Gastroesophageal sphincter (tissue), 4 donors: Measurements from ENCODE around the gene SLC22A7. TPM values are rescaled to one million over a fixed set of nuclear protein-coding genes. Genes with fewer than 3 reads are reported as not detected.
A peak's percentile ranks its signal among the peaks of the same experiment; 100 is the strongest.

Experiments
- ATAC-seq: fragments of 150-250 bp; one replicate; pipeline ENCODE4 v1.9.1; 2016; ENCODE audit warnings: mild to moderate bottlenecking, moderate library complexity
- H3K27ac ChIP-seq, 4 donors: fragments of 200-600 bp; sonication (generic) in 3 of 4; 1 replicate in 3 of 4; 2 replicates in 1 of 4; pipeline ENCODE4 v1.5.1; 2016 to 2019
- H3K27me3 ChIP-seq: fragments of 200-600 bp; sonication (generic); one replicate; pipeline ENCODE4 v1.5.1; 2019
- H3K36me3 ChIP-seq, 2 donors: fragments of 200-600 bp; sonication (generic); one replicate each; pipeline ENCODE4 v1.5.1; 2019; ENCODE audit warnings: control low read depth in 1 of 2
- H3K4me1 ChIP-seq, 3 donors: fragments of 200-600 bp; sonication (generic); 1 replicate in 2 of 3; 2 replicates in 1 of 3; pipeline ENCODE4 v1.5.1; 2016 to 2019; ENCODE audit warnings: control low read depth in 2 of 3
- H3K4me3 ChIP-seq, 2 donors: fragments of 200-600 bp; sonication (generic); one replicate each; pipeline ENCODE4 v1.5.1; 2019; ENCODE audit warnings: mild to moderate bottlenecking in 1 of 2, moderate library complexity in 1 of 2
- H3K9me3 ChIP-seq, 3 donors: fragments of 200-600 bp; sonication (generic); one replicate each; pipeline ENCODE4 v1.5.1; 2017 to 2019; ENCODE audit warnings: control low read depth in 2 of 3
- EP300 ChIP-seq: sonication (generic); formaldehyde crosslinking; IDR thresholded peaks from one replicate; pipeline ENCODE4 v1.6.1; 2017; ENCODE audit warnings: antibody characterized with exemption, mild to moderate bottlenecking
- POLR2A ChIP-seq, 2 donors: fragments of 450-650 bp; IDR thresholded peaks; one replicate each; pipeline ENCODE4 v1.6.1; 2017; ENCODE audit warnings: antibody characterized with exemption in 2 of 2, mild to moderate bottlenecking in 2 of 2, moderate library complexity in 1 of 2
- POLR2AphosphoS5 ChIP-seq: sonication (generic); formaldehyde crosslinking; IDR thresholded peaks from one replicate; pipeline ENCODE4 v1.6.1; 2017; ENCODE audit warnings: antibody characterized with exemption
- WGBS, 2 donors: methylation state at CpG; one replicate each; pipeline ENCODE4 v1.1.5; 2018; ENCODE audit warnings: low coverage in 1 of 2; 5-methylcytosine and 5-hydroxymethylcytosine counted together
- total RNA-seq, 4 donors: library from RNA; depleted of rRNA; stranded (reverse); fragments of >200 nt; gene quantifications; one replicate each; pipeline ENCODE4 v1.1.0, GENCODE V29; 2016
- TF ChIP-seq, protein P1 (sequence below), 4 experiments: fragments of 200-600 bp in 2 of 4; fragments of 450-650 bp in 2 of 4; sonication (generic) in 1 of 4; IDR thresholded peaks; one replicate each; pipeline ENCODE4 v1.5.1; 2017 to 2019; ENCODE audit warnings: antibody characterized with exemption in 4 of 4, mild to moderate bottlenecking in 2 of 4, moderate library complexity in 2 of 4

SLC22A7 gene
- total RNA-seq, 4 donors from 2014 or later = not detected

- TF ChIP-seq POLR2A (IDR thresholded peaks at IDR 0.05) = no peak
- no peak for TF ChIP-seq POLR2AphosphoS5
- TF ChIP-seq, protein P1, sequence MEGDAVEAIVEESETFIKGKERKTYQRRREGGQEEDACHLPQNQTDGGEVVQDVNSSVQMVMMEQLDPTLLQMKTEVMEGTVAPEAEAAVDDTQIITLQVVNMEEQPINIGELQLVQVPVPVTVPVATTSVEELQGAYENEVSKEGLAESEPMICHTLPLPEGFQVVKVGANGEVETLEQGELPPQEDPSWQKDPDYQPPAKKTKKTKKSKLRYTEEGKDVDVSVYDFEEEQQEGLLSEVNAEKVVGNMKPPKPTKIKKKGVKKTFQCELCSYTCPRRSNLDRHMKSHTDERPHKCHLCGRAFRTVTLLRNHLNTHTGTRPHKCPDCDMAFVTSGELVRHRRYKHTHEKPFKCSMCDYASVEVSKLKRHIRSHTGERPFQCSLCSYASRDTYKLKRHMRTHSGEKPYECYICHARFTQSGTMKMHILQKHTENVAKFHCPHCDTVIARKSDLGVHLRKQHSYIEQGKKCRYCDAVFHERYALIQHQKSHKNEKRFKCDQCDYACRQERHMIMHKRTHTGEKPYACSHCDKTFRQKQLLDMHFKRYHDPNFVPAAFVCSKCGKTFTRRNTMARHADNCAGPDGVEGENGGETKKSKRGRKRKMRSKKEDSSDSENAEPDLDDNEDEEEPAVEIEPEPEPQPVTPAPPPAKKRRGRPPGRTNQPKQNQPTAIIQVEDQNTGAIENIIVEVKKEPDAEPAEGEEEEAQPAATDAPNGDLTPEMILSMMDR (IDR thresholded peaks at IDR 0.05) = no peak
- TF ChIP-seq EP300 = no peak
- peak overlapping the region in 2 of 4 donors; percentile 79 to 80 for H3K27ac ChIP-seq
- no peak for ATAC-seq
- H3K36me3 ChIP-seq = no peaks in the 10 kb centered on the region
- peaks cover 26% of the 10 kb centered on the region for H3K27me3 ChIP-seq
- H3K4me3 ChIP-seq = no peak overlapping the region
- no peaks in the 10 kb centered on the region for H3K9me3 ChIP-seq
- H3K4me1 ChIP-seq = peaks cover 0 to 53% (median 27%) of the 10 kb centered on the region in 3 donors
- WGBS, 2 donors = 85 to 90% methylated on average over 2 to 5 of the region's 8 CpGs
Measured at GRCh38 chr6:43271103-43271815, 26.8 kb upstream of the SLC22A7 start.

- Histone ChIP-seq H3K4me1 (peaks cover 0 to 56% (median 27%) of the 10 kb centered on the region in 3 donors), H3K27ac (no peak overlapping the region), H3K27me3 (peaks cover 28% of the 10 kb centered on the region), H3K9me3 (no peaks in the 10 kb centered on the region), H3K4me3 (no peak overlapping the region), H3K36me3 (no peaks in the 10 kb centered on the region)
- no peak for ATAC-seq
- TF ChIP-seq, protein P1 (IDR thresholded peaks at IDR 0.05) = no peak
- TF ChIP-seq EP300 = no peak
- no peak for TF ChIP-seq POLR2AphosphoS5
- no peak for TF ChIP-seq POLR2A (IDR thresholded peaks at IDR 0.05)
Measured at GRCh38 chr6:43271944-43272343, 26.1 kb upstream of the SLC22A7 start.

GRCh38 chr6:43273707-43274106 lies 24.4 kb upstream of the SLC22A7 start:
- no peak overlapping the region for H3K27ac ChIP-seq
- no peaks in the 10 kb centered on the region for H3K36me3 ChIP-seq
- H3K9me3 ChIP-seq = no peaks in the 10 kb centered on the region
- no peak for ATAC-seq
- TF ChIP-seq EP300 (no peak), POLR2A (IDR thresholded peaks at IDR 0.05) (no peak), POLR2AphosphoS5 (no peak)
- TF ChIP-seq, protein P1 (IDR thresholded peaks at IDR 0.05) = no peak
- H3K4me1 ChIP-seq = peaks cover 0 to 54% (median 27%) of the 10 kb centered on the region in 3 donors
- H3K4me3 ChIP-seq = no peak overlapping the region
- 72 to 93% methylated on average over 2 of the region's 2 CpGs for WGBS, 2 donors
- peaks cover 28% of the 10 kb centered on the region for H3K27me3 ChIP-seq

- peak overlapping the region in 1 of 2 donors; percentile 58 for H3K4me3 ChIP-seq
- H3K9me3 ChIP-seq = no peaks in the 10 kb centered on the region
Measured at GRCh38 chr6:43274127-43274915, 23.7 kb upstream of the SLC22A7 start.

More at GRCh38 chr6:43274127-43274915, 23.7 kb upstream of the SLC22A7 start:
- H3K27me3 ChIP-seq = peaks cover 28% of the 10 kb centered on the region
- no peaks in the 10 kb centered on the region for H3K36me3 ChIP-seq
- H3K27ac ChIP-seq = peak overlapping the region in 1 of 4 donors; percentile 51
- no peak for ATAC-seq
- peaks cover 0 to 50% (median 21%) of the 10 kb centered on the region in 3 donors for H3K4me1 ChIP-seq
- WGBS, 2 donors = 90 to 91% methylated on average over 4 to 5 of the region's 10 CpGs
- TF ChIP-seq POLR2AphosphoS5 = no peak
- TF ChIP-seq POLR2A (IDR thresholded peaks at IDR 0.05) = no peak
- TF ChIP-seq EP300 = no peak
- TF ChIP-seq, protein P1 (IDR thresholded peaks at IDR 0.05) = no peak
